Adrenal gland (tissue), 19 donors: ENCODE results near the gene TIMMDC1. TPM values are rescaled to one million over a fixed set of nuclear protein-coding genes. Genes with fewer than 3 reads are reported as not detected.

ENCODE experiments used
- DNase-seq, 7 donors: peaks; one replicate each; pipeline ENCODE4 v3.0.0-alpha.2; 2019 to 2020
- H3K27ac ChIP-seq, 5 donors: fragments of 200-600 bp; sonication (generic) in 4 of 5; 1 replicate in 3 of 5; 2 replicates in 2 of 5; pipeline versions ENCODE4 v1.5.1 to v1.8.0; 2016 to 2020; ENCODE audit warnings: mild to moderate bottlenecking in 1 of 5
- H3K27me3 ChIP-seq: fragments of 200-600 bp; 2 replicates; pipeline ENCODE4 v1.8.0; 2021
- H3K36me3 ChIP-seq, 2 donors: fragments of 200-600 bp; replicated peaks in 1 of 2; 1 replicate in 1 of 2; 2 replicates in 1 of 2; pipeline versions ENCODE4 v1.5.1 to v1.8.0; 2018 to 2022
- H3K4me1 ChIP-seq, 2 donors: fragments of 200-600 bp; replicated peaks in 1 of 2; 1 replicate in 1 of 2; 2 replicates in 1 of 2; pipeline versions ENCODE4 v1.5.1 to v1.8.0; 2018 to 2021
- H3K4me3 ChIP-seq, 4 donors: fragments of 200-600 bp; sonication (generic) in 3 of 4; one replicate each; pipeline ENCODE4 v1.5.1; 2016 to 2018
- H3K9me3 ChIP-seq, 3 donors: fragments of 200-600 bp; sonication (generic) in 1 of 3; replicated peaks in 1 of 3; 1 replicate in 2 of 3; 2 replicates in 1 of 3; pipeline versions ENCODE4 v1.5.1 to v1.8.0; 2016 to 2021
- CTCF ChIP-seq, 6 experiments: fragments of 450-650 bp in 4 of 6; fragments of 200-600 bp in 2 of 6; sonication (generic) in 1 of 6; IDR thresholded peaks; 1 replicate in 5 of 6; 2 replicates in 1 of 6; pipeline versions ENCODE4 v1.5.1 to v1.8.0; 2016 to 2021; ENCODE audit warnings: antibody characterized with exemption in 6 of 6, mild to moderate bottlenecking in 2 of 6, moderate library complexity in 1 of 6
- POLR2A ChIP-seq, 2 donors: fragments of 450-650 bp; IDR thresholded peaks; one replicate each; pipeline ENCODE4 v1.6.1; 2017; ENCODE audit warnings: antibody characterized with exemption in 2 of 2, mild to moderate bottlenecking in 2 of 2, moderate library complexity in 1 of 2
- WGBS, 4 donors: extraction: QIAGEN DNeasy Blood & Tissue Kit in 2 of 4; methylation state at CpG; one replicate each; pipeline versions ENCODE4 v1.1.5 to v1.1.7; 2013 to 2017; 5-methylcytosine and 5-hydroxymethylcytosine counted together
- intact Hi-C, 2 donors: fragments of 100-400 bp; cut with DNase I; formaldehyde crosslinking; loops; one replicate each; pipeline versions ENCODE4 v1.14.1 to v1.15.0; 2022 to 2023
- long read RNA-seq, 10 donors: library from polyadenylated mRNA in 3 of 10; unstranded in 2 of 10; stranded (forward) in 1 of 10; transcript quantifications; one replicate each; pipeline ENCODE4 v2.0.0 and lab custom pipeline, GENCODE V29; 2021 to 2026
- polyA plus RNA-seq, 3 donors: library from polyadenylated mRNA; stranded (reverse); fragments of 200-250 nt in 2 of 3; fragments of 350-450 nt in 1 of 3; fragmentation: Illumina TruSeq in 1 of 3; extraction: RNeasy Lipid Tissue Mini Kit (QIAGEN cat#74804) in 1 of 3; gene quantifications; one replicate each; pipeline ENCODE4 v1.2.3, GENCODE V29; 2013 to 2014
- total RNA-seq, 9 donors: library from RNA; depleted of rRNA in 4 of 9; stranded (reverse); fragments of >200 nt in 4 of 9; fragments of 120-200 nt in 1 of 9; fragmentation: NEBNext Ultra II Directional in 1 of 9; extraction: Animal tissue kit (Norgen Biotek cat#: 25700) in 1 of 9; gene quantifications; one replicate each; pipeline versions ENCODE4 v1.1.0 to v1.2.4, GENCODE V29; 2013 to 2023
- donor health status: healthy with polysubstance abuse.
- donor health status: Bipolar disorder and iron deficiency.
- donor health status: DM: yes; HTN: yes; CAD: no.
- donor health status: DM: no; HTN: no; CAD: no.
- donor health status: DM: no; HTN: no; CAD: no.
- donor health status: DM: yes; HTN: yes; CAD: no.

Gene TIMMDC1
- total RNA-seq (100 to 1,000 TPM in 3 of 9 donors, 10 to 100 TPM in 6; 53.9 to 147 (median 97.9) TPM), polyA plus RNA-seq (100 to 1,000 TPM in 1 of 3 donors, 10 to 100 TPM in 2; 69.9 to 141 (median 71.0) TPM)
- long read RNA-seq, donor 1, transcript TIMMDC1-208 (7 exons, 2,394 nt) = major isoform, 30 of 75 reads
- long read RNA-seq, donor 1, partial matches to known transcripts = 45 of 75 reads
- long read RNA-seq, donor 1, other reads (novel, unspliced or antisense) = 0 of 75 reads
- long read RNA-seq, donor 2, transcript TIMMDC1-208 (7 exons, 2,394 nt) = major isoform, 22 of 59 reads
- long read RNA-seq, donor 2, partial matches to known transcripts = 37 of 59 reads
- long read RNA-seq, donor 2, other reads (novel, unspliced or antisense) = 0 of 59 reads
- long read RNA-seq, donor 3, transcript TIMMDC1-208 (7 exons, 2,394 nt) = major isoform, 27 of 47 reads
- long read RNA-seq, donor 3, partial matches to known transcripts = 19 of 47 reads
- long read RNA-seq, donor 3, other reads (novel, unspliced or antisense) = 0 of 47 reads
- long read RNA-seq, donor 4, transcript TIMMDC1-208 (7 exons, 2,394 nt) = major isoform, 64 of 85 reads
- long read RNA-seq, donor 4, partial matches to known transcripts = 2 of 85 reads
- long read RNA-seq, donor 4, other reads (novel, unspliced or antisense) = 13 of 85 reads
- long read RNA-seq, donor 5, transcript TIMMDC1-208 (7 exons, 2,394 nt) = major isoform, 62 of 78 reads
- long read RNA-seq, donor 5, partial matches to known transcripts = 4 of 78 reads
- long read RNA-seq, donor 5, other reads (novel, unspliced or antisense) = 12 of 78 reads
- long read RNA-seq, donor 6, transcript TIMMDC1-208 (7 exons, 2,394 nt) = major isoform, 46 of 54 reads
- long read RNA-seq, donor 6, partial matches to known transcripts = 2 of 54 reads
- long read RNA-seq, donor 6, other reads (novel, unspliced or antisense) = 6 of 54 reads
- long read RNA-seq, donor 7, partial matches to known transcripts = 18 of 22 reads
- long read RNA-seq, donor 7, other reads (novel, unspliced or antisense) = 0 of 22 reads
- long read RNA-seq, donor 8, transcript TIMMDC1-208 (7 exons, 2,394 nt) = major isoform, 35 of 70 reads
- long read RNA-seq, donor 8, partial matches to known transcripts = 33 of 70 reads
- long read RNA-seq, donor 8, other reads (novel, unspliced or antisense) = 0 of 70 reads
- long read RNA-seq, donor 9, transcript TIMMDC1-208 (7 exons, 2,394 nt) = major isoform, 22 of 59 reads
- long read RNA-seq, donor 9, partial matches to known transcripts = 37 of 59 reads
- long read RNA-seq, donor 9, other reads (novel, unspliced or antisense) = 0 of 59 reads
- long read RNA-seq, donor 10, transcript TIMMDC1-208 (7 exons, 2,394 nt) = major isoform, 13 of 14 reads
- long read RNA-seq, donor 10, partial matches to known transcripts = 0 of 14 reads
- long read RNA-seq, donor 10, other reads (novel, unspliced or antisense) = 0 of 14 reads

- intact Hi-C loops = no loop called here
- peaks cover 16 to 31% of the 10 kb centered on the region in 2 donors for H3K4me1 ChIP-seq
- TF ChIP-seq CTCF (IDR thresholded peaks at IDR 0.05) (no peak), POLR2A (IDR thresholded peaks at IDR 0.05) (peak; percentile 53 to 83)
- WGBS, 4 donors = 1% methylated on average over 21 to 58 of the region's 58 CpGs
- no peaks in the 10 kb centered on the region for H3K9me3 ChIP-seq
- peak; percentile 96 to 99 (median 98) for DNase-seq
- peak within 1 kb of the TSS; percentile 55 to 98 (median 94) for H3K4me3 ChIP-seq
- H3K36me3 ChIP-seq = peaks cover 0 to 7% of the 10 kb centered on the region in 2 donors
- no peaks in the 10 kb centered on the region for H3K27me3 ChIP-seq
- peak within 1 kb of the TSS; percentile 94 to 99 (median 98) for H3K27ac ChIP-seq
These were observed at the start of gene TIMMDC1 for GRCh38 chr3:119498186-119499011. Gene TIMMDC1, plus strand, starts transcription at chr3:119498547. Its CDS starts 187 bp downstream, at chr3:119498734.

GRCh38 chr3:119453822-119454221 lies 44.5 kb upstream of the TIMMDC1 start:
- Histone ChIP-seq H3K27ac (no peak overlapping the region), H3K36me3 (peaks cover 0 to 74% of the 10 kb centered on the region in 2 donors), H3K4me1 (peaks cover 0 to 19% of the 10 kb centered on the region in 2 donors), H3K27me3 (no peaks in the 10 kb centered on the region), H3K4me3 (no peak overlapping the region), H3K9me3 (no peaks in the 10 kb centered on the region)
- intact Hi-C loops = no loop called here
- DNase-seq = no peak
- no peak for TF ChIP-seq CTCF (IDR thresholded peaks at IDR 0.05)
- no peak for TF ChIP-seq POLR2A (IDR thresholded peaks at IDR 0.05)
- 76 to 89% (median 84%) methylated on average over 1 of the region's 1 CpG for WGBS, 4 donors

- peak overlapping the region in 1 of 5 donors; percentile 38 for H3K27ac ChIP-seq
- no peaks in the 10 kb centered on the region for H3K9me3 ChIP-seq
- H3K27me3 ChIP-seq = no peaks in the 10 kb centered on the region
- intact Hi-C loops = no loop called here
- H3K4me1 ChIP-seq = peaks cover 0 to 39% of the 10 kb centered on the region in 2 donors
- no peak for TF ChIP-seq POLR2A (IDR thresholded peaks at IDR 0.05)
- TF ChIP-seq CTCF (IDR thresholded peaks at IDR 0.05) = no peak
- WGBS, 4 donors = 100% methylated on average over 1 of the region's 1 CpG
- no peak overlapping the region for H3K4me3 ChIP-seq
- DNase-seq = no peak
- peaks cover 0 to 61% of the 10 kb centered on the region in 2 donors for H3K36me3 ChIP-seq
These were observed 41.9 kb upstream of the TIMMDC1 start for GRCh38 chr3:119456469-119456868.
